CD4-positive, alpha-beta T cell treated with Interleukin-15 for 1 hour (primary cell): ENCODE measurements around the gene ARHGEF1.
"Not testable (repeated sequence)": the region's sequence is repeated elsewhere in the genome, so short reads cannot be mapped to it uniquely, and the experiment has no call there.

Experiments used
- DNase-seq: peaks from one replicate; pipeline ENCODE4 v3.0.0-alpha.2; 2020

Gene ARHGEF1

GRCh38 chr19:41934849-41935374 lies 51.9 kb downstream of the ARHGEF1 start:
- peak; percentile 82 for DNase-seq

GRCh38 chr19:41935760-41936415 lies 52.9 kb downstream of the ARHGEF1 start:
- no peak for DNase-seq

- peak; percentile 70 for DNase-seq
Measured at GRCh38 chr19:41936416-41936850, 53.4 kb downstream of the ARHGEF1 start.

- DNase-seq: no peak
Measured at GRCh38 chr19:41936961-41937360, 54.0 kb downstream of the ARHGEF1 start.

- DNase-seq: no peak
Measured at GRCh38 chr19:41937525-41938468, 54.8 kb downstream of the ARHGEF1 start.

- DNase-seq: not testable (repeated sequence)
Measured at GRCh38 chr19:41939209-41939608, 56.2 kb downstream of the ARHGEF1 start.

- DNase-seq: peak; percentile 77
Measured at GRCh38 chr19:41939861-41940730, 57.1 kb downstream of the ARHGEF1 start.

GRCh38 chr19:41940731-41941409 lies 57.9 kb downstream of the ARHGEF1 start:
- DNase-seq: no peak

- DNase-seq: no peak
Measured at GRCh38 chr19:41941410-41942202, 58.6 kb downstream of the ARHGEF1 start.

- DNase-seq: no peak
Measured at GRCh38 chr19:41944336-41944735, 61.4 kb downstream of the ARHGEF1 start.

GRCh38 chr19:41945135-41945766 lies 62.3 kb downstream of the ARHGEF1 start:
- peak; percentile 95 for DNase-seq

GRCh38 chr19:41947091-41947490 lies 64.1 kb downstream of the ARHGEF1 start:
- no peak for DNase-seq

- peak; percentile 77 for DNase-seq
Measured at GRCh38 chr19:41951686-41952172, 68.7 kb downstream of the ARHGEF1 start.

- no peak for DNase-seq
Measured at GRCh38 chr19:41955521-41955920, 72.5 kb downstream of the ARHGEF1 start.

- no peak for DNase-seq
Measured at GRCh38 chr19:41956621-41957020, 73.6 kb downstream of the ARHGEF1 start.
